HPDE6-E6E7 (cell line): ENCODE data around the gene PDLIM3.

ENCODE experiments used
- DNase-seq: peaks from one replicate; pipeline ENCODE4 v3.0.0; 2011; ENCODE audit warnings: missing footprints; ENCODE audit errors: extremely low spot score

The PDLIM3 gene

GRCh38 chr4:185471235-185472102 is 63.8 kb downstream of the PDLIM3 start, which contains the start of gene CCDC110:
Gene CCDC110, minus strand, starts transcription at chr4:185471733. Its CDS starts 50 bp downstream, at chr4:185471683.
- DNase-seq: peak; percentile 70

- no peak for DNase-seq
Measured at GRCh38 chr4:185470501-185471195, 64.7 kb downstream of the PDLIM3 start.

GRCh38 chr4:185469580-185470154 is 65.6 kb downstream of the PDLIM3 start:
- DNase-seq: no peak

- no peak for DNase-seq
Measured at GRCh38 chr4:185468999-185469398, 66.3 kb downstream of the PDLIM3 start.

GRCh38 chr4:185467991-185468390 is 67.3 kb downstream of the PDLIM3 start:
- no peak for DNase-seq

- DNase-seq: no peak
Measured at GRCh38 chr4:185467101-185467500, 68.2 kb downstream of the PDLIM3 start.

- DNase-seq: no peak
Measured at GRCh38 chr4:185465707-185466106, 69.6 kb downstream of the PDLIM3 start.

GRCh38 chr4:185464887-185465286 is 70.4 kb downstream of the PDLIM3 start:
- DNase-seq: no peak

GRCh38 chr4:185464183-185464582 is 71.1 kb downstream of the PDLIM3 start:
- DNase-seq: no peak

GRCh38 chr4:185463541-185463940 is 71.8 kb downstream of the PDLIM3 start:
- no peak for DNase-seq

GRCh38 chr4:185461565-185461964 is 73.7 kb downstream of the PDLIM3 start:
- DNase-seq: no peak

GRCh38 chr4:185457136-185457535 is 78.2 kb downstream of the PDLIM3 start:
- DNase-seq: no peak

- DNase-seq: no peak
Measured at GRCh38 chr4:185456131-185456530, 79.2 kb downstream of the PDLIM3 start.
